GM23338 (cell line): Measurements from ENCODE around the gene GRAMD1B. TPM values are rescaled to one million over a fixed set of nuclear protein-coding genes. Genes with fewer than 3 reads are reported as not detected.

ENCODE experiments used
- ATAC-seq: fragments of 200-7000 bp; cut with Tn5 transposase; 3 replicates; pipeline ENCODE4 v1.9.1; 2020
- DNase-seq: peaks from one replicate; pipeline ENCODE4 v3.0.0-alpha.2; 2015; ENCODE audit warnings: low spot score
- H2AFZ ChIP-seq: fragments of 200-600 bp; sonication (generic); 2 replicates; pipeline ENCODE4 v1.8.0; 2016; ENCODE audit warnings: antibody characterized with exemption, mild to moderate bottlenecking, moderate library complexity
- H3F3A ChIP-seq: fragments of 200-600 bp; sonication (generic); replicated peaks from 2 replicates; pipeline ENCODE4 v1.8.0; 2017; ENCODE audit warnings: antibody characterized with exemption, mixed run types, low read depth
- H3K27ac ChIP-seq: fragments of 200-600 bp; sonication (generic); 2 replicates; pipeline ENCODE4 v1.6.1; 2016; ENCODE audit warnings: low read depth
- H3K27me3 ChIP-seq: fragments of 200-600 bp; sonication (generic); 2 replicates; pipeline ENCODE4 v1.8.0; 2016; ENCODE audit warnings: mild to moderate bottlenecking, mixed run types, moderate library complexity; ENCODE audit not compliant: insufficient read depth
- H3K36me3 ChIP-seq: fragments of 200-600 bp; sonication (generic); 2 replicates; pipeline ENCODE4 v1.8.0; 2016; ENCODE audit warnings: mild to moderate bottlenecking; ENCODE audit not compliant: insufficient read depth
- H3K4me1 ChIP-seq: fragments of 200-600 bp; sonication (generic); 2 replicates; pipeline ENCODE4 v1.8.0; 2016; ENCODE audit warnings: mild to moderate bottlenecking, moderate library complexity; ENCODE audit not compliant: insufficient read depth
- H3K4me2 ChIP-seq: fragments of 200-600 bp; sonication (generic); 2 replicates; pipeline ENCODE4 v1.7.1; 2017; ENCODE audit warnings: mixed run types
- H3K4me3 ChIP-seq: fragments of 200-600 bp; sonication (generic); 2 replicates; pipeline ENCODE4 v1.6.1; 2016; ENCODE audit warnings: mixed run types
- H3K79me2 ChIP-seq: fragments of 200-600 bp; sonication (generic); replicated peaks from 2 replicates; pipeline ENCODE4 v1.8.0; 2017; ENCODE audit warnings: mild to moderate bottlenecking; ENCODE audit not compliant: insufficient read depth
- H3K9me2 ChIP-seq: fragments of 200-600 bp; sonication (generic); 2 replicates; pipeline ENCODE4 v1.8.0; 2017; ENCODE audit not compliant: insufficient read depth
- H4K20me1 ChIP-seq: fragments of 200-600 bp; sonication (generic); replicated peaks from 2 replicates; pipeline ENCODE4 v1.8.0; 2017; ENCODE audit warnings: mild to moderate bottlenecking; ENCODE audit not compliant: insufficient read depth
- H3K27ac Mint-ChIP-seq: 2 replicates; pipeline ENCODE4 v1.8.0; 2020; ENCODE audit warnings: inconsistent platforms, mild to moderate bottlenecking, moderate library complexity, mixed read lengths
- H3K27me3 Mint-ChIP-seq: 3 replicates; pipeline ENCODE4 v1.8.0; 2022; ENCODE audit warnings: low read depth, mild to moderate bottlenecking, moderate library complexity, mixed read lengths, inconsistent platforms; ENCODE audit not compliant: insufficient read depth, poor library complexity
- H3K36me3 Mint-ChIP-seq: 3 replicates; pipeline ENCODE4 v1.8.0; 2021; ENCODE audit warnings: low read depth, mild to moderate bottlenecking, inconsistent platforms, moderate library complexity, mixed read lengths
- H3K4me1 Mint-ChIP-seq: 3 replicates; pipeline ENCODE4 v1.8.0; 2020; ENCODE audit warnings: mild to moderate bottlenecking, inconsistent platforms, mixed read lengths
- H3K4me3 Mint-ChIP-seq: 3 replicates; pipeline ENCODE4 v1.8.0; 2021; ENCODE audit warnings: moderate library complexity, mild to moderate bottlenecking, inconsistent platforms, mixed read lengths
- H3K9me3 Mint-ChIP-seq: 3 replicates; pipeline ENCODE4 v1.8.0; 2020; ENCODE audit warnings: moderate library complexity, mild to moderate bottlenecking, inconsistent platforms, mixed read lengths
- CREB1 ChIP-seq: fragments of 250-450 bp; sonication (Bioruptor Pico); IDR thresholded peaks from 2 replicates; pipeline ENCODE4 v1.5.0; 2020; ENCODE audit warnings: low read depth, mild to moderate bottlenecking, moderate library complexity
- ETS1 ChIP-seq: IDR thresholded peaks from 2 replicates; pipeline ENCODE4 v1.6.1; 2016; ENCODE audit warnings: antibody characterized with exemption
- EZH2 ChIP-seq: fragments of 200-600 bp; sonication (generic); IDR thresholded peaks from one replicate; pipeline ENCODE4 v1.8.0; 2017; ENCODE audit warnings: antibody characterized with exemption, mild to moderate bottlenecking, low read depth; ENCODE audit not compliant: unreplicated experiment
- EZH2phosphoT487 ChIP-seq: fragments of 200-600 bp; sonication (generic); IDR thresholded peaks from one replicate; pipeline ENCODE4 v1.8.1; 2018; ENCODE audit warnings: antibody characterized with exemption; ENCODE audit not compliant: unreplicated experiment
- JUNB ChIP-seq: IDR thresholded peaks from one replicate; pipeline ENCODE4 v1.6.1; 2016; ENCODE audit warnings: antibody characterized with exemption; ENCODE audit not compliant: unreplicated experiment
- NANOG ChIP-seq: IDR thresholded peaks from 2 replicates; pipeline ENCODE4 v1.6.1; 2016; ENCODE audit warnings: antibody characterized with exemption, borderline replicate concordance
- POLR2AphosphoS5 ChIP-seq: IDR thresholded peaks from 2 replicates; pipeline ENCODE4 v1.6.1; 2016; ENCODE audit warnings: antibody characterized with exemption, low read depth
- STAT1 ChIP-seq: IDR thresholded peaks from one replicate; pipeline ENCODE4 v1.6.1; 2016; ENCODE audit warnings: antibody characterized with exemption; ENCODE audit not compliant: unreplicated experiment
- ZNF114 ChIP-seq: fragments of 250-450 bp; sonication (Bioruptor Pico); IDR thresholded peaks from 2 replicates; pipeline ENCODE4 v1.5.0; 2020; ENCODE audit warnings: mild to moderate bottlenecking, moderate library complexity
- ZNF331 ChIP-seq: fragments of 250-450 bp; sonication (Bioruptor Pico); IDR thresholded peaks from 2 replicates; pipeline ENCODE4 v1.5.0; 2020; ENCODE audit warnings: low read depth, mild to moderate bottlenecking, moderate library complexity
- ZNF462 ChIP-seq: fragments of 250-450 bp; sonication (Bioruptor Pico); IDR thresholded peaks from 2 replicates; pipeline ENCODE4 v1.5.0; 2020; ENCODE audit warnings: mild to moderate bottlenecking, moderate library complexity
- polyA plus RNA-seq: library from polyadenylated mRNA; unstranded; fragments of >200 nt; fragmentation: Nextera tagmentation; extraction: Ambion mirVana; gene quantifications from 2 replicates; pipeline ENCODE4 v1.2.1, GENCODE V29; 2016
- total RNA-seq: library from RNA; depleted of rRNA; stranded (reverse); fragments of >200 nt; shearing (Covaris generic); gene quantifications from 2 replicates; pipeline ENCODE4 v1.2.3, GENCODE V29; 2014

The GRAMD1B gene
- total and polyA plus RNA-seq, 2 experiments from 2014 or later: 3.7 to 24.3 TPM

DNA sequence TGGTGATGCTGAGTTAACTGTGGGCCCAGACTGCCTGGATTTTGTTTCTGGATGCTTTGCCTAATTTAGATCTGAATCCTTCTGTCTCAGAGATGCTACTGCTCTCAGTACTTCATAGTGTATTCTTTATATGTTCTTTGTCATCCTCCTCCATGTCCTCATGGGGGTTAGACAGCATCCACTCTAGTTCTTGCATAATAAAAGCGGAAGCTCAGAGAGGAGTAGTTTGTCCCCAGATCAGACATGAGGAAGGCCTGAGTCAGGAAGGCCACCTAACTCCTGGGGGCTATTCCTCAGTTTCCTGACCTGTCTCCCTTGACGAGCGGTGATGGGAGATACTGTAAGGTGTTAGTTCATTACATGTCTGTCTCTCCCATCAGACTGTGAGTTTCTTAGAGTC is 134.2 kb downstream of the GRAMD1B start:
- Mint-ChIP-seq H3K9me3 (no peaks in the 10 kb centered on the region), H3K27me3 (peaks cover 9% of the 10 kb centered on the region), H3K36me3 (no peaks in the 10 kb centered on the region), H3K4me1 (peaks cover 42% of the 10 kb centered on the region), H3K27ac (no peak overlapping the region), H3K4me3 (no peak overlapping the region)
- Histone ChIP-seq H2AFZ (no peak overlapping the region), H3K4me1 (peaks cover 34% of the 10 kb centered on the region), H3K4me3 (no peak overlapping the region), H3K36me3 (no peaks in the 10 kb centered on the region), H3K27me3 (no peaks in the 10 kb centered on the region), H4K20me1 (no peaks in the 10 kb centered on the region), H3F3A (no peaks in the 10 kb centered on the region), H3K27ac (no peak overlapping the region), H3K9me2 (no peaks in the 10 kb centered on the region), H3K4me2 (no peak overlapping the region), H3K79me2 (peaks cover 16% of the 10 kb centered on the region)
- no peak for TF ChIP-seq JUNB
- no peak for TF ChIP-seq EZH2
- no peak for TF ChIP-seq CREB1 (CRISPR knock-in tag)
- TF ChIP-seq NANOG: no peak
- no peak for TF ChIP-seq ETS1
- TF ChIP-seq STAT1: no peak
- no peak for DNase-seq
- no peak for ATAC-seq

GRCh38 chr11:123566852-123567251 is 136.8 kb downstream of the GRAMD1B start:
- no peak for ATAC-seq
- Mint-ChIP-seq H3K4me1 (peaks cover 39% of the 10 kb centered on the region), H3K4me3 (no peak overlapping the region), H3K27ac (no peak overlapping the region), H3K9me3 (no peaks in the 10 kb centered on the region), H3K36me3 (no peaks in the 10 kb centered on the region), H3K27me3 (peaks cover 1% of the 10 kb centered on the region)
- Histone ChIP-seq H3K9me2 (no peaks in the 10 kb centered on the region), H3K36me3 (no peaks in the 10 kb centered on the region), H3F3A (no peaks in the 10 kb centered on the region), H3K4me1 (peaks cover 18% of the 10 kb centered on the region), H3K4me2 (no peak overlapping the region), H3K4me3 (no peak overlapping the region), H2AFZ (no peak overlapping the region), H3K27me3 (no peaks in the 10 kb centered on the region), H3K79me2 (peaks cover 16% of the 10 kb centered on the region), H3K27ac (no peak overlapping the region), H4K20me1 (no peaks in the 10 kb centered on the region)
- no peak for DNase-seq
- TF ChIP-seq ZNF331 (no peak), EZH2 (no peak), STAT1 (no peak), ZNF114 (CRISPR knock-in tag) (no peak), EZH2phosphoT487 (no peak)

DNA sequence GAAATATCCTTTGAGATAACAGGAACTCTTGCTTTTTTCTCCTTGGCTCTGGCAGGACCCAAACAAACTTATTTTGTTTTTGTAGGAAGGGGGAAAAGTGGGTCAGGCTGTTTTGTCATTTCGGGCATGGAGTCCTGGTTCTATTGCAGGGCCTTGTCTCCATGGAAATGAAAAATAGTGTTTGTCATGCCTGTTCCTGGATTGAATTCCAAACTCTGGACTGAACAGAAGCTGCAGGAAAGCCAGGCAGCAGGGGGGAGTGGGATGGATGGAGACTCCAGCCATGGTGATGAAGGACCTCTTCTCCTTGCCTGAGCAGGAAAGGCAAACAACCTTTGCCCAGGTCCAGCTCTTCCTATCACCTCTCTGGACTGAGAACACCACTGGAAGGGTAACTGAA is 137.4 kb downstream of the GRAMD1B start:
- H3K27ac Mint-ChIP-seq: no peak overlapping the region
- H3K4me3 Mint-ChIP-seq: no peak overlapping the region
- no peaks in the 10 kb centered on the region for H3K9me3 Mint-ChIP-seq
- Histone ChIP-seq H3K4me1 (peaks cover 18% of the 10 kb centered on the region), H3K27ac (no peak overlapping the region), H3K79me2 (peaks cover 16% of the 10 kb centered on the region), H3F3A (no peaks in the 10 kb centered on the region), H3K36me3 (no peaks in the 10 kb centered on the region), H3K27me3 (no peaks in the 10 kb centered on the region), H3K9me2 (no peaks in the 10 kb centered on the region), H3K4me3 (no peak overlapping the region), H3K4me2 (no peak overlapping the region), H4K20me1 (no peaks in the 10 kb centered on the region), H2AFZ (no peak overlapping the region)
- ATAC-seq (no peak), DNase-seq (no peak)
- peaks cover 41% of the 10 kb centered on the region for H3K4me1 Mint-ChIP-seq
- H3K36me3 Mint-ChIP-seq: no peaks in the 10 kb centered on the region
- H3K27me3 Mint-ChIP-seq: peaks cover 4% of the 10 kb centered on the region
- TF ChIP-seq ZNF114 (CRISPR knock-in tag): no peak
- no peak for TF ChIP-seq POLR2AphosphoS5
- TF ChIP-seq STAT1: no peak
- no peak for TF ChIP-seq ZNF462 (CRISPR knock-in tag)
- TF ChIP-seq NANOG: no peak
- no peak for TF ChIP-seq EZH2
